IPS-18a (cell line): ENCODE results near the gene HMCN2.

Experiments
- H3K27ac ChIP-seq: one replicate; pipeline ENCODE4 v1.5.1; 2013; ENCODE audit warnings: low read length
- H3K27me3 ChIP-seq: one replicate; pipeline ENCODE4 v1.6.1; 2013; ENCODE audit warnings: mild to moderate bottlenecking, low read length; ENCODE audit not compliant: control insufficient read depth, insufficient read depth
- H3K36me3 ChIP-seq: one replicate; pipeline ENCODE4 v1.6.1; 2013; ENCODE audit warnings: low read depth, low read length; ENCODE audit not compliant: control insufficient read depth
- H3K4me1 ChIP-seq: one replicate; pipeline ENCODE4 v1.6.1; 2013; ENCODE audit warnings: low read depth, low read length; ENCODE audit not compliant: control insufficient read depth
- H3K4me3 ChIP-seq: one replicate; pipeline ENCODE4 v1.5.1; 2013; ENCODE audit warnings: low read length
- H3K9ac ChIP-seq: one replicate; pipeline ENCODE4 v1.6.1; 2013; ENCODE audit warnings: mild to moderate bottlenecking, low read length, moderate library complexity
- H3K9me3 ChIP-seq: one replicate; pipeline ENCODE4 v1.6.1; 2013; ENCODE audit warnings: low read depth, low read length; ENCODE audit not compliant: control insufficient read depth

Gene HMCN2

DNA sequence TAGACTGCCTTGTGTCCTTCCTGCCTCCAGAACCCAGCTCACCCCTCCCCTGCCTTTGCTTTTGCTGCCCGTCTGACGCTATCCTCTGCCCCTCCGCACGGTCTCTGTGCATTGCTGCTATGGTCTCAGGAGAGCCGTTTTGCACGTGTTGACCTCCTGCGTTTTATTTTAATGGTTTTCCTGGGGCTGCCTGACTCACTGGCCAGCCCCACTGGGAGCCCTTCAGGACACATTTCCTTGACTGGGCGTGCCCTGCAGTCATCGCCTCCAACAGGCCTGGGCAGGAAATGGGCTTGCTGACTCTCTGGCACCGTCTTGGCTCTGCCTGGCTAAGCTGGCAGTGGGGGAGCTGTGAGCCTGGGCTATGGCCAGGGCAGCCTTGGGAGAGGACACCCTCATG lies 161.3 kb downstream of the HMCN2 start:
- H3K4me1 ChIP-seq: peaks cover 9% of the 10 kb centered on the region
- no peaks in the 10 kb centered on the region for H3K36me3 ChIP-seq
- no peak overlapping the region for H3K4me3 ChIP-seq
- no peaks in the 10 kb centered on the region for H3K9me3 ChIP-seq
- H3K27ac ChIP-seq: no peak overlapping the region
- no peak overlapping the region for H3K9ac ChIP-seq
- peaks cover 3% of the 10 kb centered on the region for H3K27me3 ChIP-seq

DNA sequence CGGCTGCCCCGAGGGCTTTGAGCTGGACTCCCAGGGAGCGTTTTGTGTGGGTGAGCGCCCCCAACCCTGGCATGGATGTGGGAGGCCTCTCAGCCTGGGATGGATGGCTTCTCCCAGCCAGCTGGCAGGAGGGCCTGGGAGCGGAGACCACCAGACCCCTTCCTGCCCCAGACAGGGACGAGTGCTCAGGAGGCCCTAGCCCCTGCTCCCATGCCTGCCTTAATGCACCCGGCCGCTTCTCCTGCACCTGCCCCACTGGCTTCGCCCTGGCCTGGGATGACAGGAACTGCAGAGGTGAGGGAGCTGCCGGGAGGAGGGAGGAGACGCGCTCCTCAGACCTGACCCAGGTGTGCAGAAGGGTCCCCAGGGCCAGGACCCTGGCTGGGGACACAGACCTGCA lies 161.8 kb downstream of the HMCN2 start:
- Histone ChIP-seq H3K9me3 (no peaks in the 10 kb centered on the region), H3K36me3 (no peaks in the 10 kb centered on the region), H3K27me3 (peaks cover 8% of the 10 kb centered on the region), H3K9ac (no peak overlapping the region), H3K4me1 (peaks cover 4% of the 10 kb centered on the region), H3K27ac (no peak overlapping the region), H3K4me3 (no peak overlapping the region)

DNA sequence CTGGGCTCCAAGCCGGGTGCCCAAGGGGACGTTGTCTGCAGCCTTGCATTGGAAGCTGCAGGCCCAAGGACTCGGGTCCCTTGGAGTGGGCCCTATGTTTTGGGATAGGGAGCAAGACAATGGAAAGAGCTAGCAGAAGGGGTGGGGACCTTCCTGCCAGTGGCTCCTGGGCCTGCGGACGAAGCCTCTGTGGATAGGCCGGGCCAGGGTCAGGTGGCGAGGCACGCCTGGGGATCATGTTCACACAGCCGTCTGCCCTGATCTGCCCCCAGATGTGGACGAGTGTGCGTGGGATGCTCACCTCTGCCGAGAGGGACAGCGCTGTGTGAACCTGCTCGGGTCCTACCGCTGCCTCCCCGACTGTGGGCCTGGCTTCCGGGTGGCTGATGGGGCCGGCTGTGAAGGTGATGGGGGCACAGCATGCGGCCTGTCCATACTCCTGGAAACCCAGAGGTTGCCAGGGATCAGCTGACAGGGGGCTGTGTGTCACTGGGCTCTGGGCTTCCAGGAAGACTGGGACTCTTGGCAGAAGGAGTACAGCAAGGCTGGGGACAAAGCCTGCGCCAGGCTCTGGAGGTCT lies 162.6 kb downstream of the HMCN2 start:
- Histone ChIP-seq H3K4me1 (peaks cover 4% of the 10 kb centered on the region), H3K4me3 (no peak overlapping the region), H3K9me3 (no peaks in the 10 kb centered on the region), H3K27me3 (peaks cover 16% of the 10 kb centered on the region), H3K9ac (no peak overlapping the region), H3K36me3 (no peaks in the 10 kb centered on the region), H3K27ac (no peak overlapping the region)

DNA sequence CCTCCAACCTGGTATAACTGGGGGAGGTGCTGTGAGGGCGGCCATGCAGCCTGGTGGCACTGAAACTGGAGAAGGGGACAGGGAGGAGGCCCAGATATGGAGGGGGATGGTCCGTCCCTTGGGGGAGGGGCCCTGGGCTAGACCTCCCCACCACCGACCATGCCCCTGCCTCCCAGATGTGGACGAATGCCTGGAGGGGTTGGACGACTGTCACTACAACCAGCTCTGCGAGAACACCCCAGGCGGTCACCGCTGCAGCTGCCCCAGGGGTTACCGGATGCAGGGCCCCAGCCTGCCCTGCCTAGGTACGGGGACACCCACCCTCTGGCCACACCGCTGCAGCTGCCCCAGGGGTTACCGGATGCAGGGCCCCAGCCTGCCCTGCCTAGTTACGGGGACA lies 163.8 kb downstream of the HMCN2 start:
- H3K4me3 ChIP-seq: no peak overlapping the region
- no peak overlapping the region for H3K9ac ChIP-seq
- H3K9me3 ChIP-seq: no peaks in the 10 kb centered on the region
- peaks cover 27% of the 10 kb centered on the region for H3K27me3 ChIP-seq
- H3K4me1 ChIP-seq: peaks cover 4% of the 10 kb centered on the region
- no peaks in the 10 kb centered on the region for H3K36me3 ChIP-seq
- H3K27ac ChIP-seq: no peak overlapping the region

DNA sequence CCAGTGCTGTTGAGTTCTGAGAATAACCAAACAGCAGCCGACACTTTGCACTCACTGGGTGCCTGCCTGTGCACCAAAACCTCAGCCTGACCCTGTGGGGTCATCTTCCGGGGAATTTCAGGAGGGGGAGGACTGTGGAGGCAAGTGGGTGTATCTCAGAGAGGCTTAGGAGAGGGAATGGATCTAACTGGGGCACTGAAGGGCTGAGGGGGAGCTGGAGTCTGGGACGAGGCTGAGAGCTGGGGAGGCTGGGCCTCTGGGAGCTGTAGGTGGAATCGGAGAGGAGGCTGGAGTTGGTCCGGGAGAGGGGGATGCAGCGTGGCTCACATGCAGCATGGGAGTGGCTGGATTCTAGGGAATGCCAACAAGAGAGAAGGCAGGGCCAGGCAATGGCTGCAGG lies 164.3 kb downstream of the HMCN2 start:
- no peak overlapping the region for H3K9ac ChIP-seq
- H3K4me3 ChIP-seq: no peak overlapping the region
- H3K27ac ChIP-seq: no peak overlapping the region
- H3K4me1 ChIP-seq: peaks cover 4% of the 10 kb centered on the region
- no peaks in the 10 kb centered on the region for H3K36me3 ChIP-seq
- no peaks in the 10 kb centered on the region for H3K9me3 ChIP-seq
- H3K27me3 ChIP-seq: peaks cover 31% of the 10 kb centered on the region

DNA sequence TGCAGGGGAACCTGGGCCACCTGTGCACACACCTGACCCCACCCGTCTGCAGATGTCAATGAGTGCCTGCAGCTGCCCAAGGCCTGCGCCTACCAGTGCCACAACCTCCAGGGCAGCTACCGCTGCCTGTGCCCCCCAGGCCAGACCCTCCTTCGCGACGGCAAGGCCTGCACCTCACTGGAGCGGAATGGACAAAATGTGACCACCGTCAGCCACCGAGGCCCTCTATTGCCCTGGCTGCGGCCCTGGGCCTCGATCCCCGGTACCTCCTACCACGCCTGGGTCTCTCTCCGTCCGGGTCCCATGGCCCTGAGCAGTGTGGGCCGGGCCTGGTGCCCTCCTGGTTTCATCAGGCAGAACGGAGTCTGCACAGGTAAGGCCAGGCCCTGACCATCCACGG lies 164.7 kb downstream of the HMCN2 start:
- Histone ChIP-seq H3K9me3 (no peaks in the 10 kb centered on the region), H3K4me1 (peaks cover 4% of the 10 kb centered on the region), H3K27ac (no peak overlapping the region), H3K9ac (no peak overlapping the region), H3K27me3 (peaks cover 31% of the 10 kb centered on the region), H3K36me3 (no peaks in the 10 kb centered on the region), H3K4me3 (no peak overlapping the region)

DNA sequence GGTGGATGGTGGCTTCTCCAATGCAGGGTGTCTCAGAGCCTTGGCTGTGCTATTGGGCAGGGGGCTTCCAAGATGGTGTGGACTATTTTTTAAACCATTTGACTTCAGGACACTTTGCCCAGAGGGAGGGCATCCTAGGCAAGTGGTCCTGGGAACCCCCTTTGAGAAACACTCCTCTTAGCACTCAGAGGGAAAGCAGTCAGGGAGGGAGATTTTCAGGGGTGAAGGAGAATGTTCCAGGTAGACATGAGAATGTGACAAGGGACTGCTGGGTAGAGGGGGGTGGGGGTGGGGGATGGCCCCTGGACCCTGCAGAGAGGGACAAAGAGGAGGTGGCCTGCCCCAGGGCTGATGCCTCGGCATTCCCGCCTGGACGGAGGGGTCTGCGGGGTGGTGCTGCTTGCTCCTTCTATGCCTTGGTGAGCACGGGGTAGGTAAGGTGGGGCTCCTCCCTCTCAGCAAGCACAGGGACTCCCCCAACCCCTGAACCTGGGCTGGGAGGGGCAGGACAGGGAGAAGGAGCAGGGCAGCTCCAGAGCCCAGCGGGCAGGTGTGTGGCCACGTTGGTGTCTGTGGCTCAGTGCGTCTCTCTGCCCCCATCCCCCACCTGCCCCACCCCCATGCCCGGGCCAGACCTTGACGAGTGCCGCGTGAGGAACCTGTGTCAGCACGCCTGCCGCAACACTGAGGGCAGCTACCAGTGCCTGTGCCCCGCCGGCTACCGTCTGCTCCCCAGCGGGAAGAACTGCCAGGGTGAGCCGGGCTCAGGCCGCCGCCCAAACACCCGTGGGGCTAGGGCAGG lies 165.4 kb downstream of the HMCN2 start:
- Histone ChIP-seq H3K4me1 (peaks cover 4% of the 10 kb centered on the region), H3K27ac (no peak overlapping the region), H3K9me3 (no peaks in the 10 kb centered on the region), H3K4me3 (no peak overlapping the region), H3K9ac (no peak overlapping the region), H3K27me3 (peaks cover 31% of the 10 kb centered on the region), H3K36me3 (no peaks in the 10 kb centered on the region)

DNA sequence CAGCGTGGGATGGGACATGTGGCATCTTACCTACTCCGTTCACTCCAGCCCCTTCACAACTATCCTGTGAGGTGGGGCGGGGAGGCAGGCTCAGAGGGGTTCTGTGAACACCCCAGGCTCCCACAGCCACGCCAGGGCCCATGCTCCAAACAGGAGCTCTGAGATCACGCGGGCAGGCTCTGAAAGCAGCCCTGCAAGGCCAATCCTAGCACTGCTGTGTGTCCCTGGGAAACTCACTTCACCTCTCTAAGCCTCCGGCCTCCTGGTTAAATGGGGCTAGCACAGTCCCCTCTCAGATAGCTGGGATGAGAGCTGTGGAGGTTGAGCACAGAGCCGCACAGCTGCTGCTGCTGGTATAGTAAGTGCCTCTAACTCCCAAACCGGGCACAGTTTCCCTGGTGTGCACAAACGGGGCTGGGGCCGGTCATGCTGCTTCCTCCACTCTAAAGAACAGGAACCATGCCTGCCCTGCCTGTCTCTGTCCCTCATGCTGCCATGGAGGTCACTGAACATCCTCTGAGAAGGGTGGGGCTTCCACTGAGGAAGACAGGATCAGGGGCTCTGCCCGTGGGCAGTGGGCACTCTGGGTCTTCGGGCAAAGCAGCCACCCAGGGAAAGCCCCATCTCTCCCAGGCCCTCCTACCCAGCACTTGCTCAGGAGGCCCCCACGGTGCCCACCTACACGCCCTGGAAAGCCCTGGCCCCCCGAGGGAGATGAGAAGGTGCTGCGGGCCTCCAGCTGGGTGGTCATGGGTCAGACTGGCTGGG lies 166.2 kb downstream of the HMCN2 start:
- Histone ChIP-seq H3K4me1 (peaks cover 4% of the 10 kb centered on the region), H3K27me3 (peaks cover 31% of the 10 kb centered on the region), H3K9me3 (no peaks in the 10 kb centered on the region), H3K27ac (no peak overlapping the region), H3K9ac (no peak overlapping the region), H3K36me3 (no peaks in the 10 kb centered on the region), H3K4me3 (no peak overlapping the region)

DNA sequence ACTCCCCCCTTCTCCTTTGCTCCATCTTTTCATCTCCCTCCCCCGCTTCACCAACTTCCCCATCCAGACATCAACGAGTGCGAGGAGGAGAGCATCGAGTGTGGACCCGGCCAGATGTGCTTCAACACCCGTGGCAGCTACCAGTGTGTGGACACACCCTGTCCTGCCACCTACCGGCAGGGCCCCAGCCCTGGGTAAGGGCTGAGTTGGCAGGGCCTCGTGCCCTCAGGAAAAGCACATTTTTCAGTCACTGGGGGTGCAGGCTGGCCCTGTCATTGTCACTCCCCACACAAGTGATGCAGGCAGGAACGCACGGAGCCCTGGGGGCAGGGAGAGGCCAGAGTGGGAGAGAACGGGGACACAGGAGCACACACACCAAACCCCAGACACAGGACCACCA lies 166.8 kb downstream of the HMCN2 start:
- H3K27me3 ChIP-seq: peaks cover 31% of the 10 kb centered on the region
- no peak overlapping the region for H3K27ac ChIP-seq
- no peak overlapping the region for H3K4me3 ChIP-seq
- no peaks in the 10 kb centered on the region for H3K4me1 ChIP-seq
- no peaks in the 10 kb centered on the region for H3K36me3 ChIP-seq
- H3K9ac ChIP-seq: no peak overlapping the region
- H3K9me3 ChIP-seq: no peaks in the 10 kb centered on the region

DNA sequence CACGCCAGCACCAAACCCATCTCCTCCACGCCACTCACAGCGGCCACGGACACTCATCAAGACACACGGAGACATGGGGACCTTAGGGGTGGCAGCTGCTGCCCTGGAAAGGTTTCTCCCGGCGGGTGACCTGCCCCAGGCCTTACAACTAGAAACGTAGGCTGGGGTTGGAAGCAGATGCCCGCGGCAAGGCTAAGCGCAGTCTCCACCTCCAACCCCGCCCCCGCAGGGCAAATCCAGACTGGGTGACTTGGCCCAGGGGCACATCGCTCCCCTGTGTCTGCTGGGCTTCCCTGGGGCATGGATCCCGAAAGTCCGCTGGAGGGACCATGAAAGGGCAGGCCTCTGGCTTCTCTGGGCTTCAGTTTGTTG lies 167.2 kb downstream of the HMCN2 start:
- Histone ChIP-seq H3K4me3 (peak overlapping the region; percentile 59), H3K36me3 (no peaks in the 10 kb centered on the region), H3K9ac (no peak overlapping the region), H3K27ac (no peak overlapping the region), H3K9me3 (no peaks in the 10 kb centered on the region), H3K4me1 (no peaks in the 10 kb centered on the region), H3K27me3 (peaks cover 31% of the 10 kb centered on the region)

DNA sequence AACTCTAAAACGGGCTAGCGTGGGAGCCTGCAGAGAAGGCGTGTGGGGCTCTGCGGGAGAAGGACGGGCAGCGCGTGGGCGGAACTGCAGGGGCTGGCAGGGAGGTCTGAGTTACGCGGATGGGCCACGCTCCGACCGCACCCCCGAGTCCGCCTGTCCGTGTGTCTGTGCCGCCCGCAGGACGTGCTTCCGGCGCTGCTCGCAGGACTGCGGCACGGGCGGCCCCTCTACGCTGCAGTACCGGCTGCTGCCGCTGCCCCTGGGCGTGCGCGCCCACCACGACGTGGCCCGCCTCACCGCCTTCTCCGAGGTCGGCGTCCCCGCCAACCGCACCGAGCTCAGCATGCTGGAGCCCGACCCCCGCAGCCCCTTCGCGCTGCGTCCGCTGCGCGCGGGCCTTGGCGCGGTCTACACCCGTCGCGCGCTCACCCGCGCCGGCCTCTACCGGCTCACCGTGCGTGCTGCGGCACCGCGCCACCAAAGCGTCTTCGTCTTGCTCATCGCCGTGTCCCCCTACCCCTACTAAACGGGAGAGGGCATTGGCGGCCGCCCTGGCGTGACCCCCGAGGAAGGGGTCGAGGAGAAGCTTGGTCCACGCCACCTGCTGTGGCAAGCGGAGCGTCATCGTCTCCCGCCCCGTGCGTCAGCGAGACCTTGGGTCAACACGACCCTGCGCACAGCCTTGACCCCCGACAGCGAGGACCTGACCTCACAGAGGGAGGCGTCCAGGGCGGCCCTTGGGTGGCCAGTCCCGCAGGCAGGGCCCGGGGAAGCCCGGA lies 167.8 kb downstream of the HMCN2 start:
- no peaks in the 10 kb centered on the region for H3K36me3 ChIP-seq
- H3K4me3 ChIP-seq: peak overlapping the region; percentile 59
- no peaks in the 10 kb centered on the region for H3K9me3 ChIP-seq
- no peaks in the 10 kb centered on the region for H3K4me1 ChIP-seq
- H3K9ac ChIP-seq: no peak overlapping the region
- H3K27ac ChIP-seq: no peak overlapping the region
- peaks cover 31% of the 10 kb centered on the region for H3K27me3 ChIP-seq
